Common myeloid progenitor, CD34-positive (primary cell): ENCODE measurements around the gene GRK7.

Source experiments
- CTCF ChIA-PET: fragments of 350-600 bp; sonication (Branson Sonifier 250); formaldehyde crosslinking; loops from one replicate; lab custom pipeline; 2021; ENCODE audit warnings: antibody characterized with exemption; lab: Charles Lee
- POLR2A ChIA-PET: fragments of 350-600 bp; sonication (Branson Sonifier 250); formaldehyde crosslinking; loops from one replicate; lab custom pipeline; 2021; ENCODE audit warnings: antibody characterized with exemption; lab: Charles Lee
- DNase-seq, 3 donors: peaks; one replicate each; pipeline versions ENCODE4 v3.0.0 to v3.0.0-alpha.2; 2013
- H3K27ac ChIP-seq, 2 experiments: 1 replicate in 1 of 2; 2 replicates in 1 of 2; pipeline ENCODE4 v1.7.0; 2013; ENCODE audit warnings: inconsistent platforms in 2 of 2, low read length in 2 of 2, mild to moderate bottlenecking in 2 of 2, low read depth in 1 of 2, moderate library complexity in 1 of 2; ENCODE audit not compliant: severe bottlenecking in 2 of 2, insufficient read depth in 1 of 2, poor library complexity in 1 of 2
- H3K27me3 ChIP-seq, 5 experiments: replicated peaks in 2 of 5; 1 replicate in 3 of 5; 2 replicates in 2 of 5; pipeline versions ENCODE4 v1.6.1 to v1.7.0; 2013; ENCODE audit warnings: low read length in 4 of 5, mild to moderate bottlenecking in 2 of 5, moderate library complexity in 2 of 5, inconsistent platforms in 1 of 5; ENCODE audit not compliant: insufficient read depth in 5 of 5, control insufficient read depth in 4 of 5
- H3K36me3 ChIP-seq, 4 experiments: 1 replicate in 2 of 4; 2 replicates in 2 of 4; pipeline versions ENCODE4 v1.6.1 to v1.7.0; 2013; ENCODE audit warnings: low read length in 3 of 4, control low read depth in 1 of 4, mild to moderate bottlenecking in 1 of 4; ENCODE audit not compliant: control insufficient read depth in 4 of 4, insufficient read depth in 4 of 4
- H3K4me1 ChIP-seq, 4 experiments: 1 replicate in 3 of 4; 2 replicates in 1 of 4; pipeline versions ENCODE4 v1.6.1 to v1.7.1; 2013; ENCODE audit warnings: low read length in 3 of 4, mild to moderate bottlenecking in 3 of 4, control low read depth in 1 of 4, inconsistent platforms in 1 of 4, moderate library complexity in 1 of 4; ENCODE audit not compliant: control insufficient read depth in 4 of 4, insufficient read depth in 4 of 4; ENCODE audit errors: control extremely low read depth in 1 of 4
- H3K4me3 ChIP-seq, 7 experiments: 1 replicate in 4 of 7; 2 replicates in 3 of 7; pipeline versions ENCODE4 v1.5.1 to v1.7.0; 2013; ENCODE audit warnings: mild to moderate bottlenecking in 7 of 7, low read length in 6 of 7, moderate library complexity in 6 of 7, inconsistent platforms in 2 of 7, low read depth in 2 of 7, control low read depth in 1 of 7; ENCODE audit not compliant: insufficient read depth in 4 of 7, control insufficient read depth in 1 of 7; ENCODE audit errors: extremely low read depth in 1 of 7
- H3K9me3 ChIP-seq, 5 experiments: 1 replicate in 4 of 5; 2 replicates in 1 of 5; pipeline versions ENCODE4 v1.6.1 to v1.7.1; 2013; ENCODE audit warnings: low read length in 4 of 5, mild to moderate bottlenecking in 2 of 5, inconsistent platforms in 1 of 5, low read depth in 1 of 5, moderate library complexity in 1 of 5; ENCODE audit not compliant: control insufficient read depth in 4 of 5, insufficient read depth in 2 of 5; ENCODE audit errors: control extremely low read depth in 1 of 5
- WGBS: methylation state at CpG from one replicate; pipeline ENCODE4 v1.1.5; 2013; ENCODE audit not compliant: insufficient coverage; 5-methylcytosine and 5-hydroxymethylcytosine counted together

Gene GRK7

GRCh38 chr3:141725036-141725435 is 38.2 kb upstream of the GRK7 start:
- no peak overlapping the region for H3K27ac ChIP-seq
- CTCF ChIA-PET, result interaction anchor here (1.1 kb wide), 1 partner anchor 119 kb away, joined by 5 read pairs; no protein-coding TSS in a partner anchor

GRCh38 chr3:141726483-141726882 is 36.7 kb upstream of the GRK7 start:
- Histone ChIP-seq H3K27me3 (no peaks in the 10 kb centered on the region), H3K27ac (no peak overlapping the region), H3K36me3 (no peaks in the 10 kb centered on the region), H3K4me1 (no peaks in the 10 kb centered on the region), H3K9me3 (no peaks in the 10 kb centered on the region), H3K4me3 (no peak overlapping the region)
- no peak for DNase-seq
- 100% methylated on average over 1 of the region's 1 CpG for WGBS
- POLR2A ChIA-PET, result no interaction called here
- CTCF ChIA-PET, result interaction anchor here (1.0 to 1.9 kb wide), 3 partner anchors 13 to 187 kb away, joined by 3 to 5 read pairs (median 4); no protein-coding TSS in a partner anchor

More at GRCh38 chr3:141725036-141725435, 38.2 kb upstream of the GRK7 start:
- Histone ChIP-seq H3K9me3 (no peaks in the 10 kb centered on the region), H3K4me1 (no peaks in the 10 kb centered on the region), H3K4me3 (no peak overlapping the region), H3K36me3 (no peaks in the 10 kb centered on the region), H3K27me3 (no peaks in the 10 kb centered on the region)
- no peak for DNase-seq
- 94% methylated on average over 2 of the region's 4 CpGs for WGBS
- POLR2A ChIA-PET, result no interaction called here

GRCh38 chr3:141728355-141728892 is 34.8 kb upstream of the GRK7 start:
- no peaks in the 10 kb centered on the region for H3K9me3 ChIP-seq
- ChIA-PET CTCF (interaction anchor here (0.6 to 2.0 kb wide), 5 partner anchors 10 to 185 kb away, joined by 3 to 5 read pairs (median 4); partner anchors contain the start of gene RNF7), POLR2A (no interaction called here)
- H3K27me3 ChIP-seq, result no peaks in the 10 kb centered on the region
- H3K36me3 ChIP-seq, result no peaks in the 10 kb centered on the region
- WGBS, result 100% methylated on average over 4 of the region's 5 CpGs
- H3K4me3 ChIP-seq, result no peak overlapping the region
- no peak for DNase-seq
- no peaks in the 10 kb centered on the region for H3K4me1 ChIP-seq
- no peak overlapping the region for H3K27ac ChIP-seq

GRCh38 chr3:141729240-141729639 is 34.0 kb upstream of the GRK7 start:
- POLR2A ChIA-PET, result no interaction called here
- CTCF ChIA-PET, result interaction anchor here (1.7 to 2.0 kb wide), 2 partner anchors 10 to 51 kb away, joined by 4 read pairs; partner anchors contain the start of gene RNF7
- 76% methylated on average over 2 of the region's 4 CpGs for WGBS

GRCh38 chr3:141735176-141735575 is 28.0 kb upstream of the GRK7 start:
- no peak for DNase-seq
- Histone ChIP-seq H3K36me3 (no peaks in the 10 kb centered on the region), H3K27me3 (no peaks in the 10 kb centered on the region), H3K4me1 (peaks cover 10 to 26% (median 17%) of the 10 kb centered on the region in 4 experiments), H3K27ac (no peak overlapping the region), H3K9me3 (no peaks in the 10 kb centered on the region), H3K4me3 (no peak overlapping the region)
- ChIA-PET POLR2A (no interaction called here), CTCF (interaction anchor here (1.4 to 2.0 kb wide), 2 partner anchors 140 to 179 kb away, joined by 3 to 8 read pairs; no protein-coding TSS in a partner anchor)

More at GRCh38 chr3:141729240-141729639, 34.0 kb upstream of the GRK7 start:
- no peak overlapping the region for H3K4me3 ChIP-seq
- H3K4me1 ChIP-seq, result no peaks in the 10 kb centered on the region
- H3K9me3 ChIP-seq, result no peaks in the 10 kb centered on the region
- H3K36me3 ChIP-seq, result no peaks in the 10 kb centered on the region
- peak in 2 of 3 donors; percentile 21 to 22 for DNase-seq
- H3K27me3 ChIP-seq, result no peaks in the 10 kb centered on the region
- H3K27ac ChIP-seq, result no peak overlapping the region

GRCh38 chr3:141735770-141736465 is 27.3 kb upstream of the GRK7 start:
- no peak overlapping the region for H3K4me3 ChIP-seq
- WGBS, result 96% methylated on average over 6 of the region's 7 CpGs
- no peak overlapping the region for H3K27ac ChIP-seq
- H3K9me3 ChIP-seq, result no peaks in the 10 kb centered on the region
- CTCF ChIA-PET, result interaction anchor here (1.1 kb wide), 1 partner anchor 178 kb away, joined by 3 read pairs; no protein-coding TSS in a partner anchor
- no peaks in the 10 kb centered on the region for H3K36me3 ChIP-seq
- peaks cover 16 to 33% (median 24%) of the 10 kb centered on the region in 4 experiments for H3K4me1 ChIP-seq
- no peak for DNase-seq
- H3K27me3 ChIP-seq, result no peaks in the 10 kb centered on the region
- POLR2A ChIA-PET, result no interaction called here

GRCh38 chr3:141737093-141737492 is 26.1 kb upstream of the GRK7 start:
- peaks cover 18 to 43% (median 29%) of the 10 kb centered on the region in 4 experiments for H3K4me1 ChIP-seq
- DNase-seq, result peak; percentile 14 to 63 (median 56)
- peak overlapping the region in 2 of 7 experiments; percentile 15 to 21 for H3K4me3 ChIP-seq
- WGBS, result 68% methylated on average over 5 of the region's 10 CpGs
- H3K36me3 ChIP-seq, result no peaks in the 10 kb centered on the region
- no peaks in the 10 kb centered on the region for H3K9me3 ChIP-seq
- H3K27ac ChIP-seq, result peak overlapping the region in 1 of 2 experiments; percentile 7
- no peaks in the 10 kb centered on the region for H3K27me3 ChIP-seq
- ChIA-PET POLR2A (no interaction called here), CTCF (interaction anchor here (0.7 to 1.4 kb wide), 10 partner anchors 24 to 176 kb away, joined by 3 to 6 read pairs (median 3); no protein-coding TSS in a partner anchor)
